Upper lobe of left lung (tissue), 6 donors: ENCODE measurements around the gene PHF2. TPM values are rescaled to one million over a fixed set of nuclear protein-coding genes. Genes with fewer than 3 reads are reported as not detected.
A peak's percentile ranks its signal among the peaks of the same experiment; 100 is the strongest.

ENCODE experiments used
- ATAC-seq, 2 donors: fragments of 200-7000 bp; cut with Tn5 transposase; one replicate each; pipeline ENCODE4 v1.9.1; 2022; ENCODE audit warnings: mild to moderate bottlenecking in 2 of 2, moderate library complexity in 2 of 2; ENCODE audit not compliant: low FRiP score in 2 of 2
- DNase-seq, 2 donors: peaks; one replicate each; pipeline ENCODE4 v3.0.0-alpha.2; 2019 to 2020
- H3K27ac ChIP-seq, 4 donors: fragments of 200-600 bp; sonication (generic); one replicate each; pipeline ENCODE4 v1.5.1; 2016 to 2019
- H3K27me3 ChIP-seq, 4 donors: fragments of 200-600 bp; sonication (generic); one replicate each; pipeline ENCODE4 v1.5.1; 2017 to 2019
- H3K36me3 ChIP-seq, 4 donors: fragments of 200-600 bp; sonication (generic); one replicate each; pipeline ENCODE4 v1.5.1; 2016 to 2019
- H3K4me1 ChIP-seq, 4 donors: fragments of 200-600 bp; sonication (generic); one replicate each; pipeline ENCODE4 v1.5.1; 2018 to 2019
- H3K4me3 ChIP-seq, 4 donors: fragments of 200-600 bp; sonication (generic); one replicate each; pipeline ENCODE4 v1.5.1; 2017 to 2019; ENCODE audit warnings: mild to moderate bottlenecking in 2 of 4, moderate library complexity in 1 of 4
- H3K9me3 ChIP-seq, 4 donors: fragments of 200-600 bp; sonication (generic); one replicate each; pipeline ENCODE4 v1.5.1; 2018 to 2019
- CTCF ChIP-seq, 6 experiments: fragments of 450-650 bp in 4 of 6; fragments of 200-600 bp in 2 of 6; sonication (generic) in 2 of 6; IDR thresholded peaks; one replicate each; pipeline ENCODE4 v1.5.1; 2016 to 2019; ENCODE audit warnings: antibody characterized with exemption in 6 of 6
- EP300 ChIP-seq, 4 donors: sonication (generic); formaldehyde crosslinking; IDR thresholded peaks; one replicate each; pipeline ENCODE4 v1.5.1; 2017; ENCODE audit warnings: antibody characterized with exemption in 4 of 4, control low read depth in 2 of 4
- POLR2A ChIP-seq, 4 donors: fragments of 450-650 bp; IDR thresholded peaks; one replicate each; pipeline ENCODE4 v1.5.1; 2016 to 2017; ENCODE audit warnings: antibody characterized with exemption in 4 of 4, mild to moderate bottlenecking in 2 of 4
- POLR2AphosphoS5 ChIP-seq, 2 donors: sonication (generic); formaldehyde crosslinking; IDR thresholded peaks; one replicate each; pipeline ENCODE4 v1.5.1; 2017; ENCODE audit warnings: antibody characterized with exemption in 2 of 2
- WGBS, 2 donors: methylation state at CpG; one replicate each; pipeline ENCODE4 v1.1.5; 2017 to 2018; 5-methylcytosine and 5-hydroxymethylcytosine counted together
- total RNA-seq, 6 donors: library from RNA; depleted of rRNA in 4 of 6; stranded (reverse); fragments of >200 nt in 4 of 6; gene quantifications; one replicate each; pipeline versions ENCODE4 v1.1.0 to v1.2.1, GENCODE V29; 2016 to 2021
- donor health status: DM: no; HTN: no; CAD: no; lungs with moderate emphysema.
- donor health status: DM: no; HTN: yes; CAD: no; lungs with severe emphysema.

Gene PHF2
- total RNA-seq, 6 donors from 2014 or later = 33.6 to 41.7 (median 37.9) TPM

- no peak for DNase-seq
- 93 to 94% methylated on average over 15 of the region's 15 CpGs for WGBS, 2 donors
- H3K27ac ChIP-seq = peak overlapping the region in 1 of 4 donors; percentile 8
Measured at GRCh38 chr9:93557366-93558137, 18.8 kb upstream of the PHF2 start.

GRCh38 chr9:93558503-93558902 lies 17.9 kb upstream of the PHF2 start:
- H3K4me3 ChIP-seq = no peak overlapping the region
- H3K27me3 ChIP-seq = no peaks in the 10 kb centered on the region
- DNase-seq = peak in 1 of 2 donors; percentile 46
- H3K36me3 ChIP-seq = peaks cover 28 to 92% (median 51%) of the 10 kb centered on the region in 4 donors
- ATAC-seq = no peak
- WGBS, 2 donors = 74 to 79% methylated on average over 7 to 14 of the region's 14 CpGs
- no peaks in the 10 kb centered on the region for H3K4me1 ChIP-seq
- H3K9me3 ChIP-seq = no peaks in the 10 kb centered on the region
- H3K27ac ChIP-seq = peak overlapping the region in 2 of 4 donors; percentile 20 to 41
- TF ChIP-seq EP300 (IDR thresholded peaks at IDR 0.05) (no peak), POLR2A (IDR thresholded peaks at IDR 0.05) (no peak), POLR2AphosphoS5 (IDR thresholded peaks at IDR 0.05) (no peak), CTCF (IDR thresholded peaks at IDR 0.05) (no peak)

More at GRCh38 chr9:93557366-93558137, 18.8 kb upstream of the PHF2 start:
- Histone ChIP-seq H3K4me3 (no peak overlapping the region), H3K9me3 (no peaks in the 10 kb centered on the region), H3K27me3 (no peaks in the 10 kb centered on the region), H3K36me3 (peaks cover 28 to 91% (median 42%) of the 10 kb centered on the region in 4 donors), H3K4me1 (no peaks in the 10 kb centered on the region)
- no peak for TF ChIP-seq POLR2AphosphoS5 (IDR thresholded peaks at IDR 0.05)
- no peak for TF ChIP-seq EP300 (IDR thresholded peaks at IDR 0.05)
- no peak for TF ChIP-seq CTCF (IDR thresholded peaks at IDR 0.05)
- peak in 1 of 2 donors; percentile 49 for ATAC-seq

GRCh38 chr9:93560991-93561390 lies 15.4 kb upstream of the PHF2 start:
- DNase-seq = peak in 1 of 2 donors; percentile 64
- no peaks in the 10 kb centered on the region for H3K27me3 ChIP-seq
- no peak overlapping the region for H3K4me3 ChIP-seq
- H3K36me3 ChIP-seq = peaks cover 28 to 87% (median 58%) of the 10 kb centered on the region in 4 donors
- H3K4me1 ChIP-seq = peaks cover 0 to 2% (median 0%) of the 10 kb centered on the region in 4 donors
- ATAC-seq = no peak
- no peak overlapping the region for H3K27ac ChIP-seq
- WGBS, 2 donors = 87 to 96% methylated on average over 5 of the region's 5 CpGs
- H3K9me3 ChIP-seq = no peaks in the 10 kb centered on the region
- TF ChIP-seq POLR2AphosphoS5 (IDR thresholded peaks at IDR 0.05) (no peak), EP300 (IDR thresholded peaks at IDR 0.05) (no peak), POLR2A (IDR thresholded peaks at IDR 0.05) (no peak), CTCF (IDR thresholded peaks at IDR 0.05) (no peak)

- Histone ChIP-seq H3K9me3 (no peaks in the 10 kb centered on the region), H3K27me3 (no peaks in the 10 kb centered on the region), H3K27ac (no peak overlapping the region), H3K4me1 (peaks cover 3 to 8% (median 4%) of the 10 kb centered on the region in 4 donors), H3K36me3 (peaks cover 28 to 76% (median 52%) of the 10 kb centered on the region in 4 donors), H3K4me3 (no peak overlapping the region)
- no peak for TF ChIP-seq EP300 (IDR thresholded peaks at IDR 0.05)
- TF ChIP-seq POLR2A (IDR thresholded peaks at IDR 0.05) = no peak
- no peak for TF ChIP-seq CTCF (IDR thresholded peaks at IDR 0.05)
- TF ChIP-seq POLR2AphosphoS5 (IDR thresholded peaks at IDR 0.05) = no peak
- DNase-seq = no peak
- ATAC-seq = no peak
- 91 to 94% methylated on average over 2 of the region's 2 CpGs for WGBS, 2 donors
Measured at GRCh38 chr9:93562157-93562556, 14.2 kb upstream of the PHF2 start.
